HCT116 (cell line): ENCODE results near the gene CABP1. TPM values are rescaled to one million over a fixed set of nuclear protein-coding genes. Genes with fewer than 3 reads are reported as not detected.

ENCODE experiments used
- ATAC-seq: fragments of 200-7000 bp; cut with Tn5 transposase; 2 replicates; pipeline ENCODE4 v1.9.1; 2020; ENCODE audit warnings: mild to moderate bottlenecking, moderate library complexity
- BruUV-seq: library from RNA; stranded (reverse); fragments of 400-500 nt; replicated peaks from 2 replicates; lab custom pipeline; 2021; lab: Mats Ljungman, UMichigan
- CTCF ChIA-PET: fragments of 300-600 bp; sonication (Branson Sonifier 250); formaldehyde crosslinking; loops from one replicate; lab custom pipeline; 2021; ENCODE audit warnings: antibody characterized with exemption; lab: Charles Lee
- POLR2A ChIA-PET: fragments of 300-600, 350-600 bp; sonication (Branson Sonifier 250); formaldehyde crosslinking; loops from one replicate; lab custom pipeline; 2021; ENCODE audit warnings: antibody characterized with exemption; lab: Charles Lee
- RAD21 ChIA-PET, 2 experiments: fragments of 300-600 bp; sonication (Branson Sonifier 250); formaldehyde crosslinking; loops; one replicate each; lab custom pipeline; 2023; ENCODE audit warnings: low total read pairs in 2 of 2; ENCODE audit not compliant: uncharacterized antibody in 2 of 2, unreplicated experiment in 2 of 2, low non-redundant PET in 1 of 2; lab: Charles Lee
- DNase-seq: peaks from one replicate; pipeline ENCODE4 v3.0.0-alpha.2; 2010; ENCODE audit warnings: low read depth, low spot score
- H2AFZ ChIP-seq: fragments of 200-600 bp; shearing (Covaris generic), sonication (generic); 2 replicates; pipeline ENCODE4 v1.6.1; 2017; ENCODE audit warnings: low read depth, mixed run types, mixed read lengths, antibody characterized with exemption, low read length; ENCODE audit not compliant: poor library complexity, severe bottlenecking
- H3K27ac ChIP-seq: 2 replicates; pipeline ENCODE4 v1.5.1; 2012; ENCODE audit warnings: low read depth, low read length
- H3K27me3 ChIP-seq: fragments of 200-600 bp; sonication (generic); 2 replicates; pipeline ENCODE4 v1.6.1; 2016; ENCODE audit warnings: mixed run types, low read length, mixed read lengths; ENCODE audit not compliant: insufficient read depth
- H3K36me3 ChIP-seq, 2 experiments: fragments of 200-500 bp in 1 of 2; fragments of 200-600 bp in 1 of 2; sonication (Bioruptor generic) in 1 of 2; sonication (generic) in 1 of 2; 2 replicates each; pipeline versions ENCODE4 v1.5.1 to v1.6.1; 2014 to 2016; ENCODE audit warnings: low read length in 2 of 2, inconsistent platforms in 1 of 2, mixed read lengths in 1 of 2, mixed run types in 1 of 2; ENCODE audit not compliant: insufficient read depth in 2 of 2, control insufficient read depth in 1 of 2
- H3K4me1 ChIP-seq, 2 experiments: fragments of 200-600 bp in 1 of 2; sonication (generic) in 1 of 2; 2 replicates each; pipeline versions ENCODE4 v1.5.1 to v1.6.1; 2012 to 2017; ENCODE audit warnings: low read length in 2 of 2, inconsistent platforms in 1 of 2, mild to moderate bottlenecking in 1 of 2, mixed read lengths in 1 of 2, mixed run types in 1 of 2, moderate library complexity in 1 of 2; ENCODE audit not compliant: insufficient read depth in 2 of 2, control insufficient read depth in 1 of 2
- H3K4me2 ChIP-seq: fragments of 200-600 bp; sonication (generic); 2 replicates; pipeline ENCODE4 v1.6.1; 2017; ENCODE audit warnings: mixed run types, low read length, mixed read lengths
- H3K4me3 ChIP-seq, 2 experiments: fragments of 200-600 bp in 1 of 2; sonication (generic) in 1 of 2; replicated peaks in 1 of 2; 2 replicates each; pipeline ENCODE4 v1.5.1; 2011 to 2016; ENCODE audit warnings: low read length in 2 of 2, control low read depth in 1 of 2, low read depth in 1 of 2, mild to moderate bottlenecking in 1 of 2, mixed read lengths in 1 of 2, mixed run types in 1 of 2
- H3K79me2 ChIP-seq: fragments of 200-600 bp; sonication (generic); 2 replicates; pipeline ENCODE4 v1.6.1; 2017; ENCODE audit warnings: mild to moderate bottlenecking, mixed run types, low read length, moderate library complexity, mixed read lengths; ENCODE audit not compliant: insufficient read depth
- H3K9ac ChIP-seq: fragments of 200-600 bp; sonication (generic); 2 replicates; pipeline ENCODE4 v1.6.1; 2016; ENCODE audit warnings: low read length, mixed read lengths
- H3K9me2 ChIP-seq: fragments of 200-600 bp; sonication (generic), shearing (Covaris generic); 2 replicates; pipeline ENCODE4 v1.6.1; 2017; ENCODE audit warnings: mixed run types, mild to moderate bottlenecking, moderate library complexity; ENCODE audit not compliant: insufficient read depth
- H3K9me3 ChIP-seq, 2 experiments: fragments of 200-500 bp in 1 of 2; fragments of 200-600 bp in 1 of 2; sonication (Bioruptor generic) in 1 of 2; sonication (generic) in 1 of 2; 2 replicates each; pipeline ENCODE4 v1.6.1; 2014 to 2017; ENCODE audit warnings: low read length in 2 of 2, mixed read lengths in 2 of 2, inconsistent platforms in 1 of 2, low read depth in 1 of 2, mild to moderate bottlenecking in 1 of 2, mixed run types in 1 of 2, moderate library complexity in 1 of 2; ENCODE audit not compliant: control insufficient read depth in 1 of 2, insufficient read depth in 1 of 2
- H4K20me1 ChIP-seq: fragments of 200-600 bp; sonication (generic), shearing (Covaris generic); 2 replicates; pipeline ENCODE4 v1.6.1; 2017; ENCODE audit warnings: mixed run types, mild to moderate bottlenecking, moderate library complexity; ENCODE audit not compliant: insufficient read depth
- ATF3 ChIP-seq: IDR thresholded peaks from 2 replicates; pipeline ENCODE4 v1.6.1; 2012
- CBX3 ChIP-seq: IDR thresholded peaks from 2 replicates; pipeline ENCODE4 v1.6.1; 2012; ENCODE audit warnings: low read depth
- CEBPB ChIP-seq: IDR thresholded peaks from 2 replicates; pipeline ENCODE4 v1.6.1; 2012; ENCODE audit warnings: low read depth
- CTCF ChIP-seq, 3 experiments: fragments of 200-600 bp in 1 of 3; sonication (generic) in 1 of 3; IDR thresholded peaks in 2 of 3; conservative IDR thresholded peaks in 1 of 3; 2 replicates each; pipeline ENCODE4 v1.5.1; 2012 to 2017; ENCODE audit warnings: low read depth in 2 of 3, low read length in 2 of 3, antibody characterized with exemption in 1 of 3, borderline replicate concordance in 1 of 3, control low read depth in 1 of 3, mild to moderate bottlenecking in 1 of 3, mixed read lengths in 1 of 3, mixed run types in 1 of 3, moderate library complexity in 1 of 3; ENCODE audit not compliant: insufficient read depth in 1 of 3
- EGR1 ChIP-seq: IDR thresholded peaks from 2 replicates; pipeline ENCODE4 v1.6.1; 2012; ENCODE audit warnings: low read depth
- ELF1 ChIP-seq: IDR thresholded peaks from 2 replicates; pipeline ENCODE4 v1.6.1; 2012; ENCODE audit warnings: low read depth, borderline replicate concordance
- MAX ChIP-seq: IDR thresholded peaks from 2 replicates; pipeline ENCODE4 v1.6.1; 2012
- REST ChIP-seq: IDR thresholded peaks from 2 replicates; pipeline ENCODE4 v1.6.1; 2012; ENCODE audit warnings: low read depth
- SIN3A ChIP-seq: IDR thresholded peaks from 2 replicates; pipeline ENCODE4 v1.6.1; 2012; ENCODE audit warnings: low read depth
- YY1 ChIP-seq: IDR thresholded peaks from 2 replicates; pipeline ENCODE4 v1.6.1; 2011; ENCODE audit warnings: low read length, low read depth, moderate library complexity, mild to moderate bottlenecking; ENCODE audit not compliant: insufficient replicate concordance; ENCODE audit errors: extremely low read depth
- intact Hi-C: fragments of 100-400 bp; cut with micrococcal nuclease; formaldehyde crosslinking; loops from 2 replicates; pipeline ENCODE4 v1.10.0; 2022
- total RNA-seq: library from RNA; stranded (reverse); gene quantifications from one replicate; pipeline ENCODE4 v1.2.1, GENCODE V29; 2021; ENCODE audit not compliant: unreplicated experiment

The CABP1 gene
- total RNA-seq, 1 experiment from 2014 or later: 0.84 TPM

- H3K9me3 ChIP-seq: no peaks in the 10 kb centered on the region
- H4K20me1 ChIP-seq: no peaks in the 10 kb centered on the region
- peaks cover 1% of the 10 kb centered on the region; the same call in 1 of the 2 replicates for H3K79me2 ChIP-seq
- peaks cover 6% of the 10 kb centered on the region in 2 experiments; a peak in 3 of 4 replicates for H3K4me1 ChIP-seq
- POLR2A ChIA-PET: no interaction called here
- no peak overlapping the region for H3K9ac ChIP-seq
- H2AFZ ChIP-seq: no peak overlapping the region
- ATAC-seq: no peak
- DNase-seq: no peak
- no peak overlapping the region for H3K27ac ChIP-seq
- H3K4me3 ChIP-seq: no peak overlapping the region
- RAD21 ChIA-PET: interaction anchor here in 1 of 2 experiments (0.7 kb wide), 1 partner anchor 18 kb away, joined by 3 read pairs; no protein-coding TSS in a partner anchor
- CTCF ChIA-PET: no interaction called here
- no peaks in the 10 kb centered on the region for H3K27me3 ChIP-seq
- intact Hi-C loops: no loop called here
- H3K4me2 ChIP-seq: no peak overlapping the region
- H3K36me3 ChIP-seq: peaks cover 5 to 25% of the 10 kb centered on the region in 2 experiments; a peak in 3 of 4 replicates
- no peak for TF ChIP-seq YY1
- TF ChIP-seq MAX: no peak
- no peak for TF ChIP-seq SIN3A
- no peak for TF ChIP-seq ELF1
- no peak for TF ChIP-seq EGR1
- TF ChIP-seq CBX3: no peak
- TF ChIP-seq, all 23 proteins: peak for 0
- BruUV-seq: no TSS peak
- H3K9me2 ChIP-seq: no peaks in the 10 kb centered on the region
These were observed 65.2 kb downstream of the CABP1 start for GRCh38 chr12:120705618-120706017.

- no TSS peak for BruUV-seq
- no peaks in the 10 kb centered on the region for H3K27me3 ChIP-seq
- H3K4me1 ChIP-seq: peaks cover 6 to 7% of the 10 kb centered on the region in 2 experiments; a peak in 3 of 4 replicates
- H3K4me2 ChIP-seq: no peak overlapping the region
- no peak overlapping the region for H3K27ac ChIP-seq
- ChIA-PET RAD21 (interaction anchor here in 1 of 2 experiments (0.7 kb wide), 1 partner anchor 18 kb away, joined by 3 read pairs; no protein-coding TSS in a partner anchor), CTCF (no interaction called here), POLR2A (no interaction called here)
- no peak overlapping the region for H3K4me3 ChIP-seq
- DNase-seq (no peak), ATAC-seq (no peak)
- H4K20me1 ChIP-seq: no peaks in the 10 kb centered on the region
- peaks cover 5 to 21% of the 10 kb centered on the region in 2 experiments; a peak in 3 of 4 replicates for H3K36me3 ChIP-seq
- no peaks in the 10 kb centered on the region for H3K9me2 ChIP-seq
- H2AFZ ChIP-seq: no peak overlapping the region
- no peaks in the 10 kb centered on the region for H3K9me3 ChIP-seq
- peaks cover 5% of the 10 kb centered on the region for H3K79me2 ChIP-seq
- intact Hi-C loops: no loop called here
- no peak overlapping the region for H3K9ac ChIP-seq
- TF ChIP-seq CEBPB: no peak
- TF ChIP-seq CTCF (IDR thresholded peaks at IDR 0.05 in 2 of 3, conservative IDR thresholded peaks at IDR 0.05 in 1 of 3; ENCODE audit: borderline replicate concordance in 1 of 3, insufficient read depth in 1 of 3, low read depth in 2 of 3, low read length in 2 of 3): no peak
- TF ChIP-seq ATF3: no peak
- no peak for TF ChIP-seq EGR1
- TF ChIP-seq SIN3A: no peak
- TF ChIP-seq REST: no peak
- no peak for TF ChIP-seq ELF1
These were observed 65.6 kb downstream of the CABP1 start for GRCh38 chr12:120706029-120706428.
